Measurements from ENCODE around the gene DBX2. TPM values are rescaled to one million over a fixed set of nuclear protein-coding genes. Genes with fewer than 3 reads are reported as not detected.
"Not testable (repeated sequence)": the region's sequence is repeated elsewhere in the genome, so short reads cannot be mapped to it uniquely, and the experiment has no call there.

DBX2 gene
- total RNA-seq, 1 donor from 2014 or later, result not detected

DNA sequence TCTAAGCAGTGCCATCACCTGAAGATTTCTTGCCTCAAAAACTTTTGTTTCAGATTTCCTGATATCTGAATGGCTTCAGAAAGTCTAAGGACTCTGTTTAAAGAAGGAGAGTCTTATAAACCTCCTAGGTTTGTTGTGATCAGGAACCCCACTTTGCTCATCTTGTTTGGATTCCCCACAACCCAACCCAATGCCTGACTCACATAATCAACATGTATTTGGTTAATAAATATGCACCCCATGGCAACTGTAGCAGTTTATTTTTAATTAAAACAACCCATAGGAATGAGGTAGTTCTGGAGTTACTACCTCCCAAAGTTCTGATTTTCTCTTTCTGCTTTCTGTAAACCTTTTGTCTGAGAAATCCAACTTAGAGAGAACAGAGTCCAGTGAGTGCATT, 51.5 kb downstream of the DBX2 start:
- no peak overlapping the region for H3K9ac ChIP-seq
- H3F3A ChIP-seq (ENCODE audit: low read depth), result no peaks in the 10 kb centered on the region
- no peak overlapping the region for H3K27ac Mint-ChIP-seq

GRCh38 chr12:44993161-44993560, 57.7 kb downstream of the DBX2 start:
- Mint-ChIP-seq H3K9me3 (peaks cover 6% of the 10 kb centered on the region), H3K27me3 (ENCODE audit: insufficient read depth, low read depth) (peaks cover 2% of the 10 kb centered on the region), H3K4me1 (no peaks in the 10 kb centered on the region), H3K4me3 (no peak overlapping the region), H3K27ac (no peak overlapping the region), H3K36me3 (no peaks in the 10 kb centered on the region)
- H3K9me3 ChIP-seq (ENCODE audit: low read depth), result no peaks in the 10 kb centered on the region
- TF ChIP-seq EZH2phosphoT487 (IDR thresholded peaks at IDR 0.05) (no peak), EZH2 (IDR thresholded peaks at IDR 0.05) (no peak)
- TF ChIP-seq, protein P1, sequence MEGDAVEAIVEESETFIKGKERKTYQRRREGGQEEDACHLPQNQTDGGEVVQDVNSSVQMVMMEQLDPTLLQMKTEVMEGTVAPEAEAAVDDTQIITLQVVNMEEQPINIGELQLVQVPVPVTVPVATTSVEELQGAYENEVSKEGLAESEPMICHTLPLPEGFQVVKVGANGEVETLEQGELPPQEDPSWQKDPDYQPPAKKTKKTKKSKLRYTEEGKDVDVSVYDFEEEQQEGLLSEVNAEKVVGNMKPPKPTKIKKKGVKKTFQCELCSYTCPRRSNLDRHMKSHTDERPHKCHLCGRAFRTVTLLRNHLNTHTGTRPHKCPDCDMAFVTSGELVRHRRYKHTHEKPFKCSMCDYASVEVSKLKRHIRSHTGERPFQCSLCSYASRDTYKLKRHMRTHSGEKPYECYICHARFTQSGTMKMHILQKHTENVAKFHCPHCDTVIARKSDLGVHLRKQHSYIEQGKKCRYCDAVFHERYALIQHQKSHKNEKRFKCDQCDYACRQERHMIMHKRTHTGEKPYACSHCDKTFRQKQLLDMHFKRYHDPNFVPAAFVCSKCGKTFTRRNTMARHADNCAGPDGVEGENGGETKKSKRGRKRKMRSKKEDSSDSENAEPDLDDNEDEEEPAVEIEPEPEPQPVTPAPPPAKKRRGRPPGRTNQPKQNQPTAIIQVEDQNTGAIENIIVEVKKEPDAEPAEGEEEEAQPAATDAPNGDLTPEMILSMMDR (IDR thresholded peaks at IDR 0.05), result no peak
- H3K27ac ChIP-seq, result no peak overlapping the region
- no peaks in the 10 kb centered on the region for H3K36me3 ChIP-seq
- H3K4me1 ChIP-seq, result no peaks in the 10 kb centered on the region
- no peaks in the 10 kb centered on the region for H4K20me1 ChIP-seq (ENCODE audit: low read depth)
- H3K27me3 ChIP-seq, result no peaks in the 10 kb centered on the region
- no peak overlapping the region for H3K4me2 ChIP-seq
- H2AFZ ChIP-seq (replicated peaks), result no peak overlapping the region
- H3K9ac ChIP-seq, result no peak overlapping the region
- DNase-seq (ENCODE audit: low spot score), result no peak
- no peaks in the 10 kb centered on the region for H3F3A ChIP-seq (ENCODE audit: low read depth)
- H3K79me2 ChIP-seq (ENCODE audit: low read depth), result no peaks in the 10 kb centered on the region
- no peak overlapping the region for H3K4me3 ChIP-seq

More for the DNA sequence above, 51.5 kb downstream of the DBX2 start:
- H3K4me2 ChIP-seq, result no peak overlapping the region
- Mint-ChIP-seq H3K27me3 (ENCODE audit: insufficient read depth, low read depth) (peaks cover 4% of the 10 kb centered on the region), H3K9me3 (peaks cover 13% of the 10 kb centered on the region), H3K36me3 (no peaks in the 10 kb centered on the region), H3K4me1 (no peaks in the 10 kb centered on the region), H3K4me3 (no peak overlapping the region)
- H4K20me1 ChIP-seq (ENCODE audit: low read depth), result no peaks in the 10 kb centered on the region
- H3K79me2 ChIP-seq (ENCODE audit: low read depth), result no peaks in the 10 kb centered on the region
- no peak overlapping the region for H3K27ac ChIP-seq
- no peaks in the 10 kb centered on the region for H3K4me1 ChIP-seq
- H3K27me3 ChIP-seq, result no peaks in the 10 kb centered on the region
- TF ChIP-seq, protein P1 (IDR thresholded peaks at IDR 0.05), result no peak
- no peak for TF ChIP-seq EZH2phosphoT487 (IDR thresholded peaks at IDR 0.05)
- TF ChIP-seq EZH2 (IDR thresholded peaks at IDR 0.05), result no peak
- no peaks in the 10 kb centered on the region for H3K36me3 ChIP-seq
- H2AFZ ChIP-seq (replicated peaks), result no peak overlapping the region
- no peak overlapping the region for H3K4me3 ChIP-seq
- H3K9me3 ChIP-seq (ENCODE audit: low read depth), result no peaks in the 10 kb centered on the region
- DNase-seq (ENCODE audit: low spot score), result no peak

- not testable (repeated sequence) for H3K4me2 ChIP-seq; H3K9me3 ChIP-seq (ENCODE audit: low read depth); H3K4me1 Mint-ChIP-seq; H3K27me3 Mint-ChIP-seq (ENCODE audit: insufficient read depth, low read depth); H3F3A ChIP-seq (ENCODE audit: low read depth); H3K27me3 ChIP-seq; H3K9me3 Mint-ChIP-seq; H3K79me2 ChIP-seq (ENCODE audit: low read depth); H3K4me3 Mint-ChIP-seq; H3K36me3 ChIP-seq; H3K4me3 ChIP-seq; H3K4me1 ChIP-seq; H3K36me3 Mint-ChIP-seq; H3K27ac Mint-ChIP-seq; DNase-seq (ENCODE audit: low spot score); H2AFZ ChIP-seq (replicated peaks); H4K20me1 ChIP-seq (ENCODE audit: low read depth); H3K27ac ChIP-seq; H3K9ac ChIP-seq
Observed at GRCh38 chr12:44984863-44985262, 66.0 kb downstream of the DBX2 start.

- H3K36me3 ChIP-seq, result no peaks in the 10 kb centered on the region
- H3K9ac ChIP-seq, result no peak overlapping the region
- DNase-seq (ENCODE audit: low spot score), result no peak
- H3K27me3 ChIP-seq, result no peaks in the 10 kb centered on the region
- H3K4me3 ChIP-seq, result no peak overlapping the region
- no peaks in the 10 kb centered on the region for H3K4me1 Mint-ChIP-seq
- no peaks in the 10 kb centered on the region for H3K79me2 ChIP-seq (ENCODE audit: low read depth)
- no peak overlapping the region for H2AFZ ChIP-seq (replicated peaks)
- H3K27ac ChIP-seq, result no peak overlapping the region
- peaks cover 2% of the 10 kb centered on the region for H3K9me3 Mint-ChIP-seq
- H3K4me1 ChIP-seq, result no peaks in the 10 kb centered on the region
- H3K9me3 ChIP-seq (ENCODE audit: low read depth), result no peaks in the 10 kb centered on the region
- no peaks in the 10 kb centered on the region for H4K20me1 ChIP-seq (ENCODE audit: low read depth)
- H3K36me3 Mint-ChIP-seq, result no peaks in the 10 kb centered on the region
- no peak overlapping the region for H3K4me3 Mint-ChIP-seq
- no peak overlapping the region for H3K4me2 ChIP-seq
- H3K27me3 Mint-ChIP-seq (ENCODE audit: insufficient read depth, low read depth), result no peaks in the 10 kb centered on the region
- no peaks in the 10 kb centered on the region for H3F3A ChIP-seq (ENCODE audit: low read depth)
- no peak for TF ChIP-seq EZH2phosphoT487 (IDR thresholded peaks at IDR 0.05)
- TF ChIP-seq EZH2 (IDR thresholded peaks at IDR 0.05), result no peak
- TF ChIP-seq, protein P1 (IDR thresholded peaks at IDR 0.05), result no peak
- H3K27ac Mint-ChIP-seq, result no peak overlapping the region
Observed at GRCh38 chr12:44979918-44980317, 71.0 kb downstream of the DBX2 start.

All from neural progenitor cell (in vitro differentiated cells).